K562 (cell line): Measurements from ENCODE around the gene SLC25A34.

Source experiments
- CEBPZ ChIP-seq: fragments of 150-350 bp; IDR thresholded peaks from 2 replicates; pipeline ENCODE4 v1.6.1; 2014; ENCODE audit warnings: low read depth, mild to moderate bottlenecking, low read length, borderline replicate concordance
- KDM1A ChIP-seq, 2 experiments: fragments of 450-650 bp; IDR thresholded peaks; 2 replicates each; pipeline ENCODE4 v1.6.1; 2016; ENCODE audit warnings: mild to moderate bottlenecking in 2 of 2
- ZNF431 ChIP-seq: sonication (generic); formaldehyde crosslinking; IDR thresholded peaks from 2 replicates; pipeline ENCODE4 v1.8.0; 2022; ENCODE audit warnings: mild to moderate bottlenecking, missing genetic modification reagents

- 0 out of 2 replicates have a peak, but pooled peaks have one; percentile 25 for TF ChIP-seq CEBPZ
- TF ChIP-seq KDM1A (IDR thresholded peaks at IDR 0.05), result no peak
- no peak for TF ChIP-seq ZNF431 (CRISPR knock-in tag)
Observed at GRCh38 chr1:15740924-15741850, 5.1 kb downstream of the SLC25A34 start.
